Progenitor cell of endocrine pancreas (in vitro differentiated cells): Measurements from ENCODE around the gene LDHA. TPM values are rescaled to one million over a fixed set of nuclear protein-coding genes. Genes with fewer than 3 reads are reported as not detected.

Experiments
- DNase-seq: peaks from one replicate; pipeline ENCODE4 v3.0.0; 2021; ENCODE audit warnings: low spot score; ENCODE audit not compliant: unreplicated experiment
- H3K27ac Mint-ChIP-seq: 2 replicates; pipeline ENCODE4 v1.8.0; 2021; ENCODE audit warnings: mild to moderate bottlenecking, moderate library complexity, mixed read lengths
- H3K27me3 Mint-ChIP-seq: 2 replicates; pipeline ENCODE4 v1.8.0; 2021; ENCODE audit warnings: mixed read lengths
- H3K36me3 Mint-ChIP-seq: 2 replicates; pipeline ENCODE4 v1.8.0; 2022; ENCODE audit warnings: mixed read lengths; ENCODE audit not compliant: insufficient read depth
- H3K4me1 Mint-ChIP-seq: 2 replicates; pipeline ENCODE4 v1.8.0; 2021; ENCODE audit warnings: low read depth, mixed read lengths
- H3K4me3 Mint-ChIP-seq: 2 replicates; pipeline ENCODE4 v1.8.0; 2021; ENCODE audit warnings: low read depth, mild to moderate bottlenecking, moderate library complexity, mixed read lengths
- H3K9me3 Mint-ChIP-seq: 2 replicates; pipeline ENCODE4 v1.8.0; 2021; ENCODE audit warnings: low read depth, mixed read lengths
- total RNA-seq: library from RNA; stranded (reverse); gene quantifications from 2 replicates; pipeline ENCODE4 v1.2.1, GENCODE V29; 2021
- TF ChIP-seq, protein P1 (sequence below): fragments of 200-600 bp; sonication (generic); IDR thresholded peaks from one replicate; pipeline ENCODE4 v1.5.0; 2021; ENCODE audit warnings: antibody characterized with exemption, mild to moderate bottlenecking; ENCODE audit not compliant: unreplicated experiment

The LDHA gene
- total RNA-seq, 1 donor from 2014 or later = 60.6 TPM

- Mint-ChIP-seq H3K9me3 (no peaks in the 10 kb centered on the region), H3K27ac (no peak overlapping the region), H3K36me3 (no peaks in the 10 kb centered on the region), H3K4me3 (no peak overlapping the region), H3K27me3 (no peaks in the 10 kb centered on the region), H3K4me1 (no peaks in the 10 kb centered on the region)
- DNase-seq = no peak
- TF ChIP-seq, protein P1, sequence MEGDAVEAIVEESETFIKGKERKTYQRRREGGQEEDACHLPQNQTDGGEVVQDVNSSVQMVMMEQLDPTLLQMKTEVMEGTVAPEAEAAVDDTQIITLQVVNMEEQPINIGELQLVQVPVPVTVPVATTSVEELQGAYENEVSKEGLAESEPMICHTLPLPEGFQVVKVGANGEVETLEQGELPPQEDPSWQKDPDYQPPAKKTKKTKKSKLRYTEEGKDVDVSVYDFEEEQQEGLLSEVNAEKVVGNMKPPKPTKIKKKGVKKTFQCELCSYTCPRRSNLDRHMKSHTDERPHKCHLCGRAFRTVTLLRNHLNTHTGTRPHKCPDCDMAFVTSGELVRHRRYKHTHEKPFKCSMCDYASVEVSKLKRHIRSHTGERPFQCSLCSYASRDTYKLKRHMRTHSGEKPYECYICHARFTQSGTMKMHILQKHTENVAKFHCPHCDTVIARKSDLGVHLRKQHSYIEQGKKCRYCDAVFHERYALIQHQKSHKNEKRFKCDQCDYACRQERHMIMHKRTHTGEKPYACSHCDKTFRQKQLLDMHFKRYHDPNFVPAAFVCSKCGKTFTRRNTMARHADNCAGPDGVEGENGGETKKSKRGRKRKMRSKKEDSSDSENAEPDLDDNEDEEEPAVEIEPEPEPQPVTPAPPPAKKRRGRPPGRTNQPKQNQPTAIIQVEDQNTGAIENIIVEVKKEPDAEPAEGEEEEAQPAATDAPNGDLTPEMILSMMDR = no peak
Measured at GRCh38 chr11:18379201-18379600, 15.2 kb upstream of the LDHA start.

- Mint-ChIP-seq H3K36me3 (no peaks in the 10 kb centered on the region), H3K4me3 (no peak overlapping the region), H3K27ac (peak overlapping the region; percentile 38), H3K4me1 (peaks cover 2% of the 10 kb centered on the region), H3K9me3 (no peaks in the 10 kb centered on the region), H3K27me3 (no peaks in the 10 kb centered on the region)
- TF ChIP-seq, protein P1 = no peak
- DNase-seq = no peak
Measured at GRCh38 chr11:18383388-18384156, 10.8 kb upstream of the LDHA start.

- H3K27me3 Mint-ChIP-seq = no peaks in the 10 kb centered on the region
- no peak overlapping the region for H3K4me3 Mint-ChIP-seq
- H3K27ac Mint-ChIP-seq = no peak overlapping the region
- no peaks in the 10 kb centered on the region for H3K36me3 Mint-ChIP-seq
- peaks cover 2% of the 10 kb centered on the region for H3K4me1 Mint-ChIP-seq
- H3K9me3 Mint-ChIP-seq = no peaks in the 10 kb centered on the region
- TF ChIP-seq, protein P1 = no peak
- DNase-seq = no peak
Measured at GRCh38 chr11:18384157-18384641, 10.2 kb upstream of the LDHA start.

GRCh38 chr11:18390088-18390487 is 4.3 kb upstream of the LDHA start:
- peaks cover 2% of the 10 kb centered on the region for H3K4me1 Mint-ChIP-seq
- H3K27ac Mint-ChIP-seq = no peak overlapping the region

GRCh38 chr11:18392434-18393321 is 1.7 kb upstream of the LDHA start:
- Mint-ChIP-seq H3K36me3 (no peaks in the 10 kb centered on the region), H3K9me3 (no peaks in the 10 kb centered on the region), H3K27me3 (peaks cover 8% of the 10 kb centered on the region), H3K27ac (no peak overlapping the region), H3K4me1 (peaks cover 15% of the 10 kb centered on the region), H3K4me3 (no peak overlapping the region)
- TF ChIP-seq, protein P1 = no peak
- DNase-seq = no peak

More at GRCh38 chr11:18390088-18390487, 4.3 kb upstream of the LDHA start:
- DNase-seq = no peak
- Mint-ChIP-seq H3K36me3 (no peaks in the 10 kb centered on the region), H3K27me3 (peaks cover 8% of the 10 kb centered on the region), H3K4me3 (no peak overlapping the region), H3K9me3 (no peaks in the 10 kb centered on the region)
- TF ChIP-seq, protein P1 = no peak
